22Rv1 (cell line): ENCODE data around the gene ADAMTS15.

Source experiments
- ZFX ChIP-seq: fragments of 450-650 bp; IDR thresholded peaks from 2 replicates; pipeline ENCODE4 v1.6.1; 2017; ENCODE audit warnings: antibody characterized with exemption, borderline replicate concordance
- TF ChIP-seq, protein P1 (sequence below): fragments of 450-650 bp; IDR thresholded peaks from 2 replicates; pipeline ENCODE4 v1.5.1; 2017; ENCODE audit warnings: mild to moderate bottlenecking

DNA sequence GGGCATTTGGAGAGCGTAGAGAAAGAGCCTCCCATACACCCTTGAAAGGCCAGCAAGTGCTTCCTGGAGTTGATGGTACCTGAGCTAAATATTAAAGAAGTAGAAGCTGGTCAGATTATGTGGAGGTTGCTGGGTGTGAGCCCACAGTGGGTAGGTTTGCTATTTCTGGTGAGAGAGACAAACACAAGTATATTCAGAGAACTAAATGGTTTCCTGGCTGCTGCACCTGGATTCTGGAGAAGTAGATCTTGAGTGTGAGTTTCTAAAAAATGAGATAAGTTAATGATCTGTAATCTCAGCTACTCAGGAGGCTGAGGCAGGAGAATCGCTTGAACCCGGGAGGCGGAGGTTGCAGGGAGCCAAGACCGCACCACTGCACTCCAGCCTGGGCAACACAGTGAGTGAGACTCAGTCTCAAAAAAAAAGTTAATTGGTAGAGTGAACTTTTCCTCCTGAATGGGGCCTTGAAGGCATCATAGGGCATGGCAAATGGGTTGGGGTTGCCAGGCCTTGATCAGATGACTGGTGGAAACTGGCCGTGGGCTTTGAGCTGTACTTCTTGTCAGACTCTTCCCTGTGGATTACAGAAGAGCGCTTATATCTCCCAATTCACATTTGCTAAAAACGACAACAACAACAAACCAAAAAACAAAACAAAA, 75.8 kb downstream of the ADAMTS15 start:
- TF ChIP-seq, protein P1, sequence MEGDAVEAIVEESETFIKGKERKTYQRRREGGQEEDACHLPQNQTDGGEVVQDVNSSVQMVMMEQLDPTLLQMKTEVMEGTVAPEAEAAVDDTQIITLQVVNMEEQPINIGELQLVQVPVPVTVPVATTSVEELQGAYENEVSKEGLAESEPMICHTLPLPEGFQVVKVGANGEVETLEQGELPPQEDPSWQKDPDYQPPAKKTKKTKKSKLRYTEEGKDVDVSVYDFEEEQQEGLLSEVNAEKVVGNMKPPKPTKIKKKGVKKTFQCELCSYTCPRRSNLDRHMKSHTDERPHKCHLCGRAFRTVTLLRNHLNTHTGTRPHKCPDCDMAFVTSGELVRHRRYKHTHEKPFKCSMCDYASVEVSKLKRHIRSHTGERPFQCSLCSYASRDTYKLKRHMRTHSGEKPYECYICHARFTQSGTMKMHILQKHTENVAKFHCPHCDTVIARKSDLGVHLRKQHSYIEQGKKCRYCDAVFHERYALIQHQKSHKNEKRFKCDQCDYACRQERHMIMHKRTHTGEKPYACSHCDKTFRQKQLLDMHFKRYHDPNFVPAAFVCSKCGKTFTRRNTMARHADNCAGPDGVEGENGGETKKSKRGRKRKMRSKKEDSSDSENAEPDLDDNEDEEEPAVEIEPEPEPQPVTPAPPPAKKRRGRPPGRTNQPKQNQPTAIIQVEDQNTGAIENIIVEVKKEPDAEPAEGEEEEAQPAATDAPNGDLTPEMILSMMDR: no peak
- TF ChIP-seq ZFX: no peak
